Measurements from ENCODE around the gene FOSL2.

FOSL2 gene

DNA sequence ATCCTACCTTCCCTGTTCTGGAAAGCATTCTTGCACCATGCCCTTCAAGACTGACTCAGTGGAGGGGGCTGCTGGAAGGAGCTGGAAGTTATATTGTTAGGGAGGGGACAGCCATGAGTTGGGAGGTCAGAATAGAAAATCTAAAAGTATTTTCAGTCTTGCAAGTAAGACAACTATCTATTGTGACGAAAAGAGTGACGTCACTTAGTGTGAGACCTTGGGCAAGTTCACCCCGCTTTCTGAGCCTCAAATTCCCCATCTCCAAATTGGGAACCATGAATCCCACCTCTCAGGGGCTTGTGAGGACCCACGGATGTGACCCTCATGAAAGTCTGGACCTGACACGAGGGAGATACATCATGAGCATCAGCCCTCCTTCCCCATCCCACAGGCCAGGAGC lies 46.5 kb downstream of the FOSL2 start:
- no peaks in the 10 kb centered on the region for H3K4me1 ChIP-seq (ENCODE audit: insufficient read depth, low read length, severe bottlenecking)
- no peak overlapping the region for H2AFZ ChIP-seq (ENCODE audit: low read length)
- H3K9ac ChIP-seq (ENCODE audit: low read length), result no peak overlapping the region
- H3K4me2 ChIP-seq (ENCODE audit: low read length), result no peak overlapping the region
- no peak overlapping the region for H3K27ac ChIP-seq (ENCODE audit: low read depth, low read length, poor library complexity, severe bottlenecking)
- no peaks in the 10 kb centered on the region for H3F3A ChIP-seq (ENCODE audit: insufficient read depth, low read length)
- no peak for TF ChIP-seq EZH2 (IDR thresholded peaks at IDR 0.05; ENCODE audit: borderline replicate concordance, low read length)
- TF ChIP-seq, protein P1, sequence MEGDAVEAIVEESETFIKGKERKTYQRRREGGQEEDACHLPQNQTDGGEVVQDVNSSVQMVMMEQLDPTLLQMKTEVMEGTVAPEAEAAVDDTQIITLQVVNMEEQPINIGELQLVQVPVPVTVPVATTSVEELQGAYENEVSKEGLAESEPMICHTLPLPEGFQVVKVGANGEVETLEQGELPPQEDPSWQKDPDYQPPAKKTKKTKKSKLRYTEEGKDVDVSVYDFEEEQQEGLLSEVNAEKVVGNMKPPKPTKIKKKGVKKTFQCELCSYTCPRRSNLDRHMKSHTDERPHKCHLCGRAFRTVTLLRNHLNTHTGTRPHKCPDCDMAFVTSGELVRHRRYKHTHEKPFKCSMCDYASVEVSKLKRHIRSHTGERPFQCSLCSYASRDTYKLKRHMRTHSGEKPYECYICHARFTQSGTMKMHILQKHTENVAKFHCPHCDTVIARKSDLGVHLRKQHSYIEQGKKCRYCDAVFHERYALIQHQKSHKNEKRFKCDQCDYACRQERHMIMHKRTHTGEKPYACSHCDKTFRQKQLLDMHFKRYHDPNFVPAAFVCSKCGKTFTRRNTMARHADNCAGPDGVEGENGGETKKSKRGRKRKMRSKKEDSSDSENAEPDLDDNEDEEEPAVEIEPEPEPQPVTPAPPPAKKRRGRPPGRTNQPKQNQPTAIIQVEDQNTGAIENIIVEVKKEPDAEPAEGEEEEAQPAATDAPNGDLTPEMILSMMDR (IDR thresholded peaks at IDR 0.05; ENCODE audit: low read length), result no peak
- no peaks in the 10 kb centered on the region for H3K9me2 ChIP-seq (ENCODE audit: low read depth, low read length)
- no peaks in the 10 kb centered on the region for H3K79me2 ChIP-seq (ENCODE audit: insufficient read depth, low read length)
- 0 out of 2 replicates have a peak, but pooled peaks cover 3% of the 10 kb centered on the region for H3K27me3 ChIP-seq (ENCODE audit: insufficient read depth, low read length)
- no peaks in the 10 kb centered on the region for H4K20me1 ChIP-seq (ENCODE audit: insufficient read depth, low read length)
- H3K36me3 ChIP-seq (ENCODE audit: insufficient read depth, low read length), result no peaks in the 10 kb centered on the region
- no peak overlapping the region for H3K4me3 ChIP-seq (ENCODE audit: low read depth, low read length, poor library complexity, severe bottlenecking)
- no peaks in the 10 kb centered on the region for H3K9me3 ChIP-seq (ENCODE audit: low read length)

DNA sequence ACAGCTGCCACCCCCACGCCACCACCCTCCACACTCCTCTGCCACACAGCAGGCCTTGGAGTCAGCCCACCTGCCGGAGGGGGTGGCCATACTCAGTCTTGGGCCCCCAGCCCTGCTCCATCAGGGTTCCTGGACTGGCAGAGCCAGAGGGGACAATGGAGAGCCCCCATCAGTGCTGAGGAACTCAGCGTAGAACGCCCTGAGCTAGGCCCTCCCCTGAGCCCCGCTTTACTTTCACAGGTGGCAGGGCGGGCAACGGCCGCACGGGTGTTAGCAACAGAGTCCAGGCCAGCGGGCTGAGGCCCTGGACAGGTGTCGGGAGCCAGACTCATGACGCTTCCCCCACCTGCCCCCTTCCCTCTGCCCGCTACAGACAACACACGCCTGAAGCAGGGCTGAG lies 47.1 kb downstream of the FOSL2 start:
- Histone ChIP-seq H3K36me3 (ENCODE audit: insufficient read depth, low read length) (no peaks in the 10 kb centered on the region), H3K9me3 (ENCODE audit: low read length) (no peaks in the 10 kb centered on the region), H3K9ac (ENCODE audit: low read length) (no peak overlapping the region), H3K79me2 (ENCODE audit: insufficient read depth, low read length) (no peaks in the 10 kb centered on the region), H3K4me1 (ENCODE audit: insufficient read depth, low read length, severe bottlenecking) (no peaks in the 10 kb centered on the region), H3K27me3 (ENCODE audit: insufficient read depth, low read length) (peaks cover 3% of the 10 kb centered on the region; the same call in 1 of the 2 replicates), H3K9me2 (ENCODE audit: low read depth, low read length) (no peaks in the 10 kb centered on the region), H2AFZ (ENCODE audit: low read length) (no peak overlapping the region), H3F3A (ENCODE audit: insufficient read depth, low read length) (no peaks in the 10 kb centered on the region), H4K20me1 (ENCODE audit: insufficient read depth, low read length) (no peaks in the 10 kb centered on the region), H3K4me3 (ENCODE audit: low read depth, low read length, poor library complexity, severe bottlenecking) (no peak overlapping the region), H3K27ac (ENCODE audit: low read depth, low read length, poor library complexity, severe bottlenecking) (no peak overlapping the region), H3K4me2 (ENCODE audit: low read length) (no peak overlapping the region)
- no peak for TF ChIP-seq EZH2 (IDR thresholded peaks at IDR 0.05; ENCODE audit: borderline replicate concordance, low read length)

DNA sequence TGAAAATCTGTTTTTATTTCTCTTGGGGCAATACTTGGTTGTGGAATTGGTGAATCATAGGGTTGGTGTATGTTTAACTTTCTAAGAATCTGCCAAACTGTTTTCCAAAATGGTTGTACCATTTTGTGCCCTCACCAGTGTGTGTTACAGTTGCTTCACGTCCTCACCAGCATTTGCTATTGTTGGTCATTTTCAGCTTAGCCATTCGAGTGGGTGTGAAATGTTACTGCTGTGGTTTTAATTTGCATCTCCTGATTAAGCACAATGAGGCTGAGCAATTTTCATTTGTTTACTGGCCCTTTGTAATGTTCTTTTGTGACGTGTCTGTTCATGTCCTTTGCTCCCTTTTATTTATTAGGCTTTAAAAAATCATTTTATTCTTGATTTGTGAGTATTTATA lies 49.7 kb downstream of the FOSL2 start:
- H3K4me1 ChIP-seq (ENCODE audit: insufficient read depth, low read length, severe bottlenecking), result no peaks in the 10 kb centered on the region
- no peak overlapping the region for H2AFZ ChIP-seq (ENCODE audit: low read length)
- H3K79me2 ChIP-seq (ENCODE audit: insufficient read depth, low read length), result no peaks in the 10 kb centered on the region
- no peaks in the 10 kb centered on the region for H3K9me3 ChIP-seq (ENCODE audit: low read length)
- peaks cover 3% of the 10 kb centered on the region; the same call in 1 of the 2 replicates for H3K27me3 ChIP-seq (ENCODE audit: insufficient read depth, low read length)
- no peak overlapping the region for H3K9ac ChIP-seq (ENCODE audit: low read length)
- no peak overlapping the region for H3K27ac ChIP-seq (ENCODE audit: low read depth, low read length, poor library complexity, severe bottlenecking)
- no peak overlapping the region for H3K4me2 ChIP-seq (ENCODE audit: low read length)
- no peaks in the 10 kb centered on the region for H3K36me3 ChIP-seq (ENCODE audit: insufficient read depth, low read length)
- H4K20me1 ChIP-seq (ENCODE audit: insufficient read depth, low read length), result no peaks in the 10 kb centered on the region
- no peak for TF ChIP-seq EZH2 (IDR thresholded peaks at IDR 0.05; ENCODE audit: borderline replicate concordance, low read length)
- TF ChIP-seq, protein P1 (IDR thresholded peaks at IDR 0.05; ENCODE audit: low read length), result no peak
- H3F3A ChIP-seq (ENCODE audit: insufficient read depth, low read length), result no peaks in the 10 kb centered on the region
- H3K9me2 ChIP-seq (ENCODE audit: low read depth, low read length), result no peaks in the 10 kb centered on the region
- no peak overlapping the region for H3K4me3 ChIP-seq (ENCODE audit: low read depth, low read length, poor library complexity, severe bottlenecking)

DNA sequence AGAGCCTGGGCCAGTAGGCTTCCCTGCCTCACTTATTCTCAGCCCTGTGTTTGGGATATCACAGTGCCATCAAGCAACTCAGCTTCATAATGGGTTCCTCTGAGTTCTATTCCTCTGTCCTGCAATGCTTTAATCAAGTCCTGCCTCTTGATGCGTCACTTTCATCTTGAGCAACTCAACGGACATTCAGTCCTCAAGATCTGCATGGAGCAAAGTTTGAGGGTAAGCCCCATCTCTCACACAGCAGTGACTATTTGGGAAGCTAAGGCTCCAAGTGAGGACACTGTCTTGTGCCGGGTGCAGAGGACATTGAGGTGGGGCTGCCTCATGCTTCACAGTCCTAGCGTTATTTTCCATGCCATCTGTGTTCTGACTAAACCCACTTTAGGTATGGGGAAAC lies 52.3 kb downstream of the FOSL2 start:
- H3K79me2 ChIP-seq (ENCODE audit: insufficient read depth, low read length), result no peaks in the 10 kb centered on the region
- no peak overlapping the region for H3K27ac ChIP-seq (ENCODE audit: low read depth, low read length, poor library complexity, severe bottlenecking)
- H3K9ac ChIP-seq (ENCODE audit: low read length), result no peak overlapping the region
- H3K9me3 ChIP-seq (ENCODE audit: low read length), result no peaks in the 10 kb centered on the region
- H3F3A ChIP-seq (ENCODE audit: insufficient read depth, low read length), result no peaks in the 10 kb centered on the region
- H2AFZ ChIP-seq (ENCODE audit: low read length), result no peak overlapping the region
- H3K4me3 ChIP-seq (ENCODE audit: low read depth, low read length, poor library complexity, severe bottlenecking), result no peak overlapping the region
- TF ChIP-seq, protein P1 (IDR thresholded peaks at IDR 0.05; ENCODE audit: low read length), result no peak
- no peak for TF ChIP-seq EZH2 (IDR thresholded peaks at IDR 0.05; ENCODE audit: borderline replicate concordance, low read length)
- no peaks in the 10 kb centered on the region for H3K9me2 ChIP-seq (ENCODE audit: low read depth, low read length)
- H3K27me3 ChIP-seq (ENCODE audit: insufficient read depth, low read length), result peaks cover 3% of the 10 kb centered on the region; the same call in 1 of the 2 replicates
- H3K4me1 ChIP-seq (ENCODE audit: insufficient read depth, low read length, severe bottlenecking), result no peaks in the 10 kb centered on the region
- H3K4me2 ChIP-seq (ENCODE audit: low read length), result no peak overlapping the region
- no peaks in the 10 kb centered on the region for H4K20me1 ChIP-seq (ENCODE audit: insufficient read depth, low read length)
- no peaks in the 10 kb centered on the region for H3K36me3 ChIP-seq (ENCODE audit: insufficient read depth, low read length)
